NCI-H2107 treated with DMSO at 0.1 percent for 48 hours (cell line): ENCODE data around the gene IRF3.

ENCODE experiments used
- DNase-seq: peaks from one replicate; lab custom pipeline; 2025; ENCODE audit not compliant: unreplicated experiment; lab: John Stamatoyannopoulos, UW

Gene IRF3

GRCh38 chr19:49687566-49688316 is 22.1 kb upstream of the IRF3 start:
- no peak for DNase-seq

GRCh38 chr19:49687150-49687549 is 21.5 kb upstream of the IRF3 start:
- DNase-seq: no peak

GRCh38 chr19:49686503-49687088 is 20.9 kb upstream of the IRF3 start:
- no peak for DNase-seq

- no peak for DNase-seq
Observed at GRCh38 chr19:49685845-49686332, 20.2 kb upstream of the IRF3 start.

GRCh38 chr19:49684983-49685553 is 19.4 kb upstream of the IRF3 start:
- DNase-seq: no peak

GRCh38 chr19:49684251-49684982 is 18.8 kb upstream of the IRF3 start:
- DNase-seq: no peak

GRCh38 chr19:49683814-49684250 is 18.2 kb upstream of the IRF3 start:
- DNase-seq: no peak

- DNase-seq: no peak
Observed at GRCh38 chr19:49682274-49682673, 16.6 kb upstream of the IRF3 start.

- DNase-seq: no peak
Observed at GRCh38 chr19:49681830-49682229, 16.2 kb upstream of the IRF3 start.

- peak; percentile 83 for DNase-seq
Observed at GRCh38 chr19:49680421-49681351, 15.0 kb upstream of the IRF3 start.

- no peak for DNase-seq
Observed at GRCh38 chr19:49679771-49680413, 14.2 kb upstream of the IRF3 start.

GRCh38 chr19:49678985-49679770 is 13.5 kb upstream of the IRF3 start:
- DNase-seq: no peak

GRCh38 chr19:49677901-49678674 is 12.4 kb upstream of the IRF3 start:
- peak; percentile 32 for DNase-seq

- DNase-seq: no peak
Observed at GRCh38 chr19:49677231-49677900, 11.7 kb upstream of the IRF3 start, which contains the start of gene PRMT1. Gene PRMT1 (plus strand): TSS chr19:49677271. CDS start chr19:49677281, 10 bp downstream.

GRCh38 chr19:49676784-49677230 is 11.2 kb upstream of the IRF3 start:
- peak; percentile 100 for DNase-seq

- peak; percentile 89 for DNase-seq
Observed at GRCh38 chr19:49676136-49676783, 10.6 kb upstream of the IRF3 start.
